ENCODE data around the gene MKKS.
"Not testable (repeated sequence)": the region's sequence is repeated elsewhere in the genome, so short reads cannot be mapped to it uniquely, and the experiment has no call there.

MKKS gene

GRCh38 chr20:10449270-10449669 lies 15.2 kb upstream of the MKKS start:
- no peak for DNase-seq (ENCODE audit: low read depth in 1 of 2, low spot score in 1 of 2)

- no peak for DNase-seq (ENCODE audit: low read depth in 1 of 2, low spot score in 1 of 2)
These were observed 14.5 kb upstream of the MKKS start for GRCh38 chr20:10448270-10449156.

GRCh38 chr20:10447028-10447427 lies 13.0 kb upstream of the MKKS start:
- peak in 1 of 2 donors; percentile 38 for DNase-seq (ENCODE audit: low read depth in 1 of 2, low spot score in 1 of 2)

- no peak for DNase-seq (ENCODE audit: low read depth in 1 of 2, low spot score in 1 of 2)
These were observed 11.7 kb upstream of the MKKS start for GRCh38 chr20:10445758-10446157.

GRCh38 chr20:10443936-10444335 lies 9.9 kb upstream of the MKKS start:
- DNase-seq (ENCODE audit: low read depth in 1 of 2, low spot score in 1 of 2), result no peak

GRCh38 chr20:10438217-10438616 lies 4.2 kb upstream of the MKKS start:
- no peak for DNase-seq (ENCODE audit: low read depth in 1 of 2, low spot score in 1 of 2)

GRCh38 chr20:10436053-10436699 lies 2.2 kb upstream of the MKKS start:
- no peak for DNase-seq (ENCODE audit: low read depth in 1 of 2, low spot score in 1 of 2)

- DNase-seq (ENCODE audit: low read depth in 1 of 2, low spot score in 1 of 2), result peak; percentile 68 to 81
These were observed 1.1 kb upstream of the MKKS start, which contains the start of gene SLX4IP for GRCh38 chr20:10434832-10435812. Gene SLX4IP, plus strand, starts transcription at chr20:10435305. Its CDS starts 22,900 bp downstream, at chr20:10458205.

GRCh38 chr20:10434467-10434831 lies 427 bp upstream of the MKKS start:
- DNase-seq (ENCODE audit: low read depth in 1 of 2, low spot score in 1 of 2), result peak; percentile 49 to 83

- DNase-seq (ENCODE audit: low read depth in 1 of 2, low spot score in 1 of 2), result no peak
These were observed 904 bp downstream of the MKKS start for GRCh38 chr20:10433014-10433622.

- DNase-seq (ENCODE audit: low read depth in 1 of 2, low spot score in 1 of 2), result no peak
These were observed 1.9 kb downstream of the MKKS start for GRCh38 chr20:10432079-10432478.

- no peak for DNase-seq (ENCODE audit: low read depth in 1 of 2, low spot score in 1 of 2)
These were observed 3.3 kb downstream of the MKKS start for GRCh38 chr20:10430704-10431103.

GRCh38 chr20:10430000-10430466 lies 4.0 kb downstream of the MKKS start:
- no peak for DNase-seq (ENCODE audit: low read depth in 1 of 2, low spot score in 1 of 2)

GRCh38 chr20:10429443-10429981 lies 4.5 kb downstream of the MKKS start:
- DNase-seq (ENCODE audit: low read depth in 1 of 2, low spot score in 1 of 2), result no peak

- no peak for DNase-seq (ENCODE audit: low read depth in 1 of 2, low spot score in 1 of 2)
These were observed 6.0 kb downstream of the MKKS start for GRCh38 chr20:10428008-10428407.

- DNase-seq (ENCODE audit: low read depth in 1 of 2, low spot score in 1 of 2), result no peak
These were observed 6.8 kb downstream of the MKKS start for GRCh38 chr20:10427060-10427692.

GRCh38 chr20:10423735-10424134 lies 10.3 kb downstream of the MKKS start:
- no peak for DNase-seq (ENCODE audit: low read depth in 1 of 2, low spot score in 1 of 2)

GRCh38 chr20:10419550-10420133 lies 14.4 kb downstream of the MKKS start:
- DNase-seq (ENCODE audit: low read depth in 1 of 2, low spot score in 1 of 2), result no peak

- DNase-seq (ENCODE audit: low read depth in 1 of 2, low spot score in 1 of 2), result not testable (repeated sequence)
These were observed 16.8 kb downstream of the MKKS start for GRCh38 chr20:10417218-10417617.
